ENCODE measurements around the gene ASB2. TPM values are rescaled to one million over a fixed set of nuclear protein-coding genes. Genes with fewer than 3 reads are reported as not detected.

Gene ASB2
- total and polyA plus RNA-seq, 2 of the 8 experiments (the other 6 are each of a cell fraction or from before 2014, with no cell fraction given): 1.0 to 2.1 TPM

- no peak for TF ChIP-seq CHD7 (IDR thresholded peaks at IDR 0.05; ENCODE audit: insufficient replicate concordance, low read length)
- TF ChIP-seq FOSL1 (IDR thresholded peaks at IDR 0.05; ENCODE audit: insufficient read depth, low read depth, low read length): no peak
Measured at GRCh38 chr14:93970965-93971634, 5.3 kb downstream of the ASB2 start (continued).
